ENCODE measurements around the gene CLDN14.

The CLDN14 gene

DNA sequence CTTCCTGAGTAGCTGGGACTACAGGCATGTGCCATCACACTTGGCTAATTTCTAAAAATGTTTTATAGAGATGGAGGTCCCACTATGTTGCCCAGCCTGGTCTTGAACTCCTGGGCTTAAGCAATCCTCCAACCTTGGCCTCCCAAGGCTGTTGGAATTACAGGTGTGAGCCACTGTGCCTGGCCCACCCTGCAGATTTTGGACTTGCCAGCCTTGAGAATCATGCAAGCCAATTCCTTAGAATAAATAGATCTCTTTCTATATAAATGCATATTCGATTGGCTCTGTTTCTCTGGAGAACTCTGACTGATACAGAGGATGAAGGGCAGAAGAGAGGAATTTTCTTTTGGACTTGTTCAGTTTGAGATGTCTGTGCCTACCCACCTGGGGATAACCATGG, 6.7 kb downstream of the CLDN14 start:
- no peak overlapping the region for H3K27ac ChIP-seq (ENCODE audit: insufficient read depth, low read depth, low read length, poor library complexity, severe bottlenecking)
- H3K27me3 ChIP-seq (ENCODE audit: control insufficient read depth, insufficient read depth, low read length, poor library complexity, severe bottlenecking): no peaks in the 10 kb centered on the region
- no peaks in the 10 kb centered on the region for H3K36me3 ChIP-seq (ENCODE audit: control insufficient read depth, insufficient read depth, low read length)
- no peaks in the 10 kb centered on the region for H3K9me3 ChIP-seq (ENCODE audit: control insufficient read depth, low read length)
- H3K4me3 ChIP-seq (ENCODE audit: insufficient read depth, low read depth, low read length): no peak overlapping the region
- WGBS, 2 experiments: 96 to 100% methylated on average over 1 of the region's 1 CpG
- no peaks in the 10 kb centered on the region for H3K4me1 ChIP-seq (ENCODE audit: control insufficient read depth, insufficient read depth, low read length)

- Histone ChIP-seq H3K4me1 (ENCODE audit: control insufficient read depth, insufficient read depth, low read length) (no peaks in the 10 kb centered on the region), H3K4me3 (ENCODE audit: insufficient read depth, low read depth, low read length) (no peak overlapping the region), H3K36me3 (ENCODE audit: control insufficient read depth, insufficient read depth, low read length) (no peaks in the 10 kb centered on the region), H3K9me3 (ENCODE audit: control insufficient read depth, low read length) (no peaks in the 10 kb centered on the region), H3K27ac (ENCODE audit: insufficient read depth, low read depth, low read length, poor library complexity, severe bottlenecking) (no peak overlapping the region), H3K27me3 (ENCODE audit: control insufficient read depth, insufficient read depth, low read length, poor library complexity, severe bottlenecking) (no peaks in the 10 kb centered on the region)
- 94 to 96% methylated on average over 2 of the region's 2 CpGs for WGBS, 2 experiments
Observed at GRCh38 chr21:36472377-36472776, 7.5 kb downstream of the CLDN14 start.

- H3K27ac ChIP-seq (ENCODE audit: insufficient read depth, low read depth, low read length, poor library complexity, severe bottlenecking): no peak overlapping the region
- no peaks in the 10 kb centered on the region for H3K9me3 ChIP-seq (ENCODE audit: control insufficient read depth, low read length)
- H3K27me3 ChIP-seq (ENCODE audit: control insufficient read depth, insufficient read depth, low read length, poor library complexity, severe bottlenecking): no peaks in the 10 kb centered on the region
- no peak overlapping the region for H3K4me3 ChIP-seq (ENCODE audit: insufficient read depth, low read depth, low read length)
- H3K36me3 ChIP-seq (ENCODE audit: control insufficient read depth, insufficient read depth, low read length): no peaks in the 10 kb centered on the region
- H3K4me1 ChIP-seq (ENCODE audit: control insufficient read depth, insufficient read depth, low read length): no peaks in the 10 kb centered on the region
- WGBS, 2 experiments: 89 to 100% methylated on average over 1 of the region's 1 CpG
Observed at GRCh38 chr21:36471254-36471723, 8.6 kb downstream of the CLDN14 start.

DNA sequence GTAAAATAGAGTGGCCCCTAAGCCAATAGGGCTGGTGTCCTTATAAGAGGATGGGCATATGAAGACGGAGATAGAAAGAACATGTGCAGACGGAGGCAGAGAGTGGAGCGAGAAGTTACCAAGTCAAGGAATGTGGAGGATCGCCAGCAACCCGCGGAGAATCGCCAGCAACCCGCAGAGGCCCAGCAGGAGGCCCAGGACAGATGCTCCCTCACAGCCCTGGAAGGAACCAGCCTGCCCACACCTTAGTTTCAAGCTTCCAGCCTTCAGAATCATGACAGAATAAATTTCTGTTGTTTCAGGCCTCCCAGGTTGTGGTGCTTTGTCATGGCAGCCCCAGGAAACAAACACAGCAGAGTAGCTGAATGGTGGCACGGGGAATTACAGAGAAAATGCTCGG, 9.6 kb downstream of the CLDN14 start:
- WGBS, 2 experiments: 32 to 35% methylated on average over 10 of the region's 10 CpGs
- no peak overlapping the region for H3K27ac ChIP-seq (ENCODE audit: insufficient read depth, low read depth, low read length, poor library complexity, severe bottlenecking)
- H3K4me1 ChIP-seq (ENCODE audit: control insufficient read depth, insufficient read depth, low read length): no peaks in the 10 kb centered on the region
- no peaks in the 10 kb centered on the region for H3K27me3 ChIP-seq (ENCODE audit: control insufficient read depth, insufficient read depth, low read length, poor library complexity, severe bottlenecking)
- no peak overlapping the region for H3K4me3 ChIP-seq (ENCODE audit: insufficient read depth, low read depth, low read length)
- H3K9me3 ChIP-seq (ENCODE audit: control insufficient read depth, low read length): no peaks in the 10 kb centered on the region
- H3K36me3 ChIP-seq (ENCODE audit: control insufficient read depth, insufficient read depth, low read length): no peaks in the 10 kb centered on the region

GRCh38 chr21:36466061-36466511, 13.8 kb downstream of the CLDN14 start:
- Histone ChIP-seq H3K27ac (ENCODE audit: insufficient read depth, low read depth, low read length, poor library complexity, severe bottlenecking) (no peak overlapping the region), H3K36me3 (ENCODE audit: control insufficient read depth, insufficient read depth, low read length) (no peaks in the 10 kb centered on the region), H3K4me1 (ENCODE audit: control insufficient read depth, insufficient read depth, low read length) (no peaks in the 10 kb centered on the region), H3K9me3 (ENCODE audit: control insufficient read depth, low read length) (no peaks in the 10 kb centered on the region), H3K27me3 (ENCODE audit: control insufficient read depth, insufficient read depth, low read length, poor library complexity, severe bottlenecking) (no peaks in the 10 kb centered on the region), H3K4me3 (ENCODE audit: insufficient read depth, low read depth, low read length) (no peak overlapping the region)
- 94 to 96% methylated on average over 8 of the region's 8 CpGs for WGBS, 2 experiments

DNA sequence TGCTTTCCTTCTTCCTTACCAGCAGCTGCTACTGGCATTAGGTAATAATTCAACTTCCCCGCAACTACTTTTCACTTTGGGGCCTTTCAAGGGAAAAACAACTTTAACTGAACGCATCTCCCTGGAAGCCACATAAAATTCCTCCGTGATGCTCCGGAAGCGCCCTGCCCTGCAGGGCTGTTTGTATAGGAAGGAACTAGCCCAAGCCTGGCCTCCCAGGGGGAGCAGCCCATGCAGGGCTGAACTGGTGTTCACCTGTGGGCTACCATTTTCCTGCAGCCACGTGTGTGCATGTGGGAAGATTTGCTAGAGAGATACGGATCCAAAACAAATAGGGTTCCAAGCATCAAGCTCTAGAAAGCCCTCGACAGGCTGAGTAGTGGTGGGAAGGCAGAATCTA, 14.4 kb downstream of the CLDN14 start:
- Histone ChIP-seq H3K4me3 (ENCODE audit: insufficient read depth, low read depth, low read length) (no peak overlapping the region), H3K4me1 (ENCODE audit: control insufficient read depth, insufficient read depth, low read length) (no peaks in the 10 kb centered on the region), H3K27ac (ENCODE audit: insufficient read depth, low read depth, low read length, poor library complexity, severe bottlenecking) (no peak overlapping the region), H3K9me3 (ENCODE audit: control insufficient read depth, low read length) (no peaks in the 10 kb centered on the region), H3K27me3 (ENCODE audit: control insufficient read depth, insufficient read depth, low read length, poor library complexity, severe bottlenecking) (no peaks in the 10 kb centered on the region), H3K36me3 (ENCODE audit: control insufficient read depth, insufficient read depth, low read length) (no peaks in the 10 kb centered on the region)
- 84 to 90% methylated on average over 8 of the region's 8 CpGs for WGBS, 2 experiments

GRCh38 chr21:36464590-36464989, 15.3 kb downstream of the CLDN14 start:
- H3K27me3 ChIP-seq (ENCODE audit: control insufficient read depth, insufficient read depth, low read length, poor library complexity, severe bottlenecking): no peaks in the 10 kb centered on the region
- H3K4me1 ChIP-seq (ENCODE audit: control insufficient read depth, insufficient read depth, low read length): no peaks in the 10 kb centered on the region
- H3K9me3 ChIP-seq (ENCODE audit: control insufficient read depth, low read length): no peaks in the 10 kb centered on the region
- no peak overlapping the region for H3K27ac ChIP-seq (ENCODE audit: insufficient read depth, low read depth, low read length, poor library complexity, severe bottlenecking)
- H3K4me3 ChIP-seq (ENCODE audit: insufficient read depth, low read depth, low read length): no peak overlapping the region
- no peaks in the 10 kb centered on the region for H3K36me3 ChIP-seq (ENCODE audit: control insufficient read depth, insufficient read depth, low read length)
- 87 to 93% methylated on average over 3 of the region's 3 CpGs for WGBS, 2 experiments

DNA sequence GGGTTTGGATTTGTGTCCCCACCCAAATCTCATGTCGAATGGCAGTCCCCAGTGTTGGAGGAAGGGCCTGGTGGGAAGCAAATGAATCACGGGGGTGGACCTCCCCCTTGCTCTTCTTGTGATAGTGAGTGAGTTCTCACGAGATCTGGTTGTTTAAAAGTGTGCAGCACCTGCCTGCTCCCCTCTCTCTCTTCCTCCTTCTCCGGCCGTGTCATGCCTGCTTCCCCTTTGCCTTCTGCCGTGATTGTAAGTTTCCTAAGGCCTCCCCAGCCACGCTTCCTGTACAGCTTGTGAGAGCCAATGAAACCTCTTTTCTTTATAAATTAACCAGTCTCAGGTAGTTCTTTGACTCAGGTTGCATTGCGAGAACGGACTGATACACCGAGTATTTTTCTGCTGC, 15.9 kb downstream of the CLDN14 start:
- WGBS, 2 experiments: 88 to 89% methylated on average over 10 of the region's 10 CpGs
- Histone ChIP-seq H3K4me1 (ENCODE audit: control insufficient read depth, insufficient read depth, low read length) (no peaks in the 10 kb centered on the region), H3K27ac (ENCODE audit: insufficient read depth, low read depth, low read length, poor library complexity, severe bottlenecking) (no peak overlapping the region), H3K9me3 (ENCODE audit: control insufficient read depth, low read length) (no peaks in the 10 kb centered on the region), H3K27me3 (ENCODE audit: control insufficient read depth, insufficient read depth, low read length, poor library complexity, severe bottlenecking) (no peaks in the 10 kb centered on the region), H3K36me3 (ENCODE audit: control insufficient read depth, insufficient read depth, low read length) (no peaks in the 10 kb centered on the region), H3K4me3 (ENCODE audit: insufficient read depth, low read depth, low read length) (no peak overlapping the region)

GRCh38 chr21:36463204-36463603, 16.7 kb downstream of the CLDN14 start:
- WGBS, 2 experiments: 87 to 88% methylated on average over 10 of the region's 10 CpGs
- H3K9me3 ChIP-seq (ENCODE audit: control insufficient read depth, low read length): no peaks in the 10 kb centered on the region
- H3K4me3 ChIP-seq (ENCODE audit: insufficient read depth, low read depth, low read length): no peak overlapping the region
- H3K4me1 ChIP-seq (ENCODE audit: control insufficient read depth, insufficient read depth, low read length): no peaks in the 10 kb centered on the region
- H3K36me3 ChIP-seq (ENCODE audit: control insufficient read depth, insufficient read depth, low read length): no peaks in the 10 kb centered on the region
- H3K27me3 ChIP-seq (ENCODE audit: control insufficient read depth, insufficient read depth, low read length, poor library complexity, severe bottlenecking): no peaks in the 10 kb centered on the region
- H3K27ac ChIP-seq (ENCODE audit: insufficient read depth, low read depth, low read length, poor library complexity, severe bottlenecking): no peak overlapping the region

DNA sequence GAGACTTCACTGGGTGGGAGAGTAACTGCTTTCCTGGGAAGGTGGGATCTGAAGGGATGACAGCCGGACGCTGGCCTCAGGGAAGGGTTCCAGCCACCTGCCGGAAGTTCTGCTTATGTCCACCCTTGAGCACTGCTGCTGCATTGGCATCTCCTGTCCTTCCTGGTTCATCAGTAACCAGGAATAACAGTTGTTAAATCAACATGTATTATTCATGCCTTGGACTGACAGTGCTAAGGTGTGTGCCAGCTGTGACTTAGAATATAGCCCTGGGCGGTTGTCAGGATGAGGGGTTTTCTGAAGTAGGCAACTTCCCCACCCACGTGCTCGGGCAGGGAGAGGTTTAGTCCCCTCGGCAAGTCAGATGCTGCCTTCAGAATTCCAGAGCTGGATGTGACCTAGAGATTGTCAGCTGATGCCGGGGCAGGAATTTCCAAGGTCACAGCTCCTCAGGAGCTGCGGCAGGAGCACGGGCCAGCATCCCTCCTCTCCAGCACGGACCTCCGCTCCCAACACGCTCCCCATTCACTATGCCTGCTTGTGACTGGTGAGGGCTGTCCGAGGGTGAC, 17.9 kb downstream of the CLDN14 start:
- WGBS, 2 experiments: 72 to 78% methylated on average over 14 of the region's 14 CpGs
- H3K9me3 ChIP-seq (ENCODE audit: control insufficient read depth, low read length): no peaks in the 10 kb centered on the region
- no peaks in the 10 kb centered on the region for H3K27me3 ChIP-seq (ENCODE audit: control insufficient read depth, insufficient read depth, low read length, poor library complexity, severe bottlenecking)
- no peaks in the 10 kb centered on the region for H3K4me1 ChIP-seq (ENCODE audit: control insufficient read depth, insufficient read depth, low read length)
- H3K36me3 ChIP-seq (ENCODE audit: control insufficient read depth, insufficient read depth, low read length): no peaks in the 10 kb centered on the region
- no peak overlapping the region for H3K4me3 ChIP-seq (ENCODE audit: insufficient read depth, low read depth, low read length)
- no peak overlapping the region for H3K27ac ChIP-seq (ENCODE audit: insufficient read depth, low read depth, low read length, poor library complexity, severe bottlenecking)
